HS-27A (cell line): ENCODE data around the gene RPL7A.

Experiments used
- DNase-seq: peaks from one replicate; pipeline ENCODE4 v3.0.0-alpha.2; 2012; ENCODE audit warnings: low read depth, missing footprints

RPL7A gene

DNA sequence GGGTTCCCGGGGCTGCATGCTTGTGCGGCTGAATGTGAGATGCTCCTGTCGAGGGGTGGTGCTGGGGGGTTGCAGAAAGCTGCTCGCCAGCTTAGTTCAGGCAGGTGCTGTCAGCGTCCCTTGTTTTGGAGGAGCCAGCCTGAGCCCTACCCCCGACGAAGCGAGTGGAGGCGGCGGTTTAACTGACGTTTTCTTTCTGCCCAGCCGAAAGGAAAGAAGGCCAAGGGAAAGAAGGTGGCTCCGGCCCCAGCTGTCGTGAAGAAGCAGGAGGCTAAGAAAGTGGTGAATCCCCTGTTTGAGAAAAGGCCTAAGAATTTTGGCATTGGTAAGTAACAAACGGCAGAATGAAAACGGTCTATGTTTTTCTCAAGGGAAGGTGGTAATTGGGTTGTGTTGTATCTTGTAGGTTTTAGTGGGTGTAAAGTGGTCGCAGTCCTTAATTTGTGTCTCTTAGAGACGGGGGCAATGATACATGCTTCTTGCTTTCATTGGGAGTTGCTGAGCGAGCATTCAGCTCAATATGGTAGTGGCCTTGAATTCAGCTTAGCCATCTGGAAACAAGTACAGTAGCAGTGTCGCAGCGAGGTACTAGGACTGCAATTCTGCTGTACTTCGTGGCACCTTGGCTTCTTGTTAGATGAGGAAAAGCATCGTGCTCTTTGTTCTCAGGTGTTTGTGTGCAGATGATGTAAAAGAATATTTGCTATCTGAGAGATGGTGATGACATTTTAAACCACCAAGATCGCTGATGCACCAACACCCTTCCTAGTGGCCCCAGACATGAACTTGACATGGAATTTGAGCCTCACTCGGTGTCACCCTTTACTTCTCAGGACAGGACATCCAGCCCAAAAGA, 928 bp downstream of the RPL7A start:
- no peak for DNase-seq

DNA sequence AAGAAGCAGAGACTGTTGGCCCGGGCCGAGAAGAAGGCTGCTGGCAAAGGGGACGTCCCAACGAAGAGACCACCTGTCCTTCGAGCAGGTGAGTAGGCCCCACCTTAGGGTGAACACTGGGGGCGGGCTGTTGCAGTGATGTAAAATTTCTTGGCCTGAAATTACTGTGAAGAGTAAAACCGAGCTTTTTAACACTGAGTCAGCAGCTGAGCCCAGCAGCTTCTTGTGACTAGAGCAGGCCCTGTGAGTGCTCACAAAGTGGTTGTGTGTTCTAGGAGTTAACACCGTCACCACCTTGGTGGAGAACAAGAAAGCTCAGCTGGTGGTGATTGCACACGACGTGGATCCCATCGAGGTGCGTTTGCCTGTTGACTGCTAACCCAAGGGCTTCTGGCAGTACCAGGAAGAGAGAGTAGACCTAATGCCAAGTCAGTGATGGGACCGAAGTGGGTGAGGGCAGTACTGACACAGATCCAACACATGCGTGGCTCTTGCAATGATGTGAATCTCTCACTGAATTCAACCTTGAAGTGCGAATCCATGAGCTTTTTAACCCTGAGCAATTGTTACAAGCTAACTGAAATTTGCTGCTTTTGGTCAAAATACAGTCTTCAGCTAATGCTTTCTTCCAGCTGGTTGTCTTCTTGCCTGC, 2.1 kb downstream of the RPL7A start:
- no peak for DNase-seq

GRCh38 chr9:133351526-133351907, 3.5 kb downstream of the RPL7A start:
- no peak for DNase-seq

- DNase-seq: no peak
Observed at GRCh38 chr9:133351908-133352634, 4.1 kb downstream of the RPL7A start.

DNA sequence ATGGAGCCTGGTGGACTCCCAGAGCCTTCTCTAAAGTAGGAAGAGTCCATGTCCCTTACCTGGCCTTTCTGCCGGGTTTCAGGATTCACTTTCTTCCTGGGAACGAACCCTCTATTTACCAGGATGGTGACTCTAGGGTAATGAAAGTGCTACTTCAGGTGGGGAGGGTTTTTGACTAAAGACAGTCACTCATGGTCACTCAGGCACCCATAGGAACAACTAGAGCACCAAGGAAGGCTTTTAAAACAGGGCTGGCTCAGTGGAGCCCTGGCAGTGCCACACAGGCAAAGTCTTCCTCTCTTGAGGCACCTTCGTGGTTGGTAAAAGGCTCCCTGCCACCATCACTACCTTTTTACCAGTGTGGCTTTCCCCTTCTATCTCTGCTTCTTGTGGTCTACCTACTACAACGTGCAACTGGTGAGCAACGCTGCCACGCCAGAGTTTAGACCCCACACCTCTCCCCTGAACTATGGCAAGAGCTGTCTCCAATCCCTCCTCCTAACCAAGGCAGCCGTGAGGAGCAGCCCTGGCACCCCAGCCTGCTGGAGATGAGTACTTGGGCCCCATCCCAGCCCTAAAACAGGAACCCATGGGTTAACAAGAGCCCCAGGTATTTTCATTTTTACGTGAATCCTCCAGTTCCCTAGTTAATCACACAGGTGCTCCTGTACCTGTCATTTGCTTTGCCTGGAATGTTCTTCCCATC, 4.8 kb downstream of the RPL7A start:
- DNase-seq: no peak

- DNase-seq: no peak
Observed at GRCh38 chr9:133353548-133353947, 5.5 kb downstream of the RPL7A start.

DNA sequence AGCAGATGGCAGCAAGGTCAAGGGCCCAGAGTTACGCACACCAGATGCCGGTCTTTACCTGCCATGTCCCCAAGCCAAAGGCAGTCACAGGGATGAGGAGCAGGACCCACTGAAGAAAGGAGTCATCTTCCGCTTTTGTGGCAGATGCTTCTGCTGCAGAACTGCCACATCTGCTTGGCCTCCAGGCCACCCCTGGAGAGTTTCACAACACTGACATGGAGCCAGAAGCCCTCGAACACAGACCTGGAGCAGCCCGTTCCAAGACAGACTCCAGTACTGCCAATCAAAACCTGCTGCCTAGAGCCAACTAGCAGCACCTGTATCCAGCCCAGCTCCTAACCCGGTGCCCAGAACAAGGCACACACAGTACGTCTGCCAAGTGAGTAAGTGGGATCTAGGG, 6.7 kb downstream of the RPL7A start:
- DNase-seq: no peak

GRCh38 chr9:133355881-133356357, 7.9 kb downstream of the RPL7A start:
- DNase-seq: no peak

DNA sequence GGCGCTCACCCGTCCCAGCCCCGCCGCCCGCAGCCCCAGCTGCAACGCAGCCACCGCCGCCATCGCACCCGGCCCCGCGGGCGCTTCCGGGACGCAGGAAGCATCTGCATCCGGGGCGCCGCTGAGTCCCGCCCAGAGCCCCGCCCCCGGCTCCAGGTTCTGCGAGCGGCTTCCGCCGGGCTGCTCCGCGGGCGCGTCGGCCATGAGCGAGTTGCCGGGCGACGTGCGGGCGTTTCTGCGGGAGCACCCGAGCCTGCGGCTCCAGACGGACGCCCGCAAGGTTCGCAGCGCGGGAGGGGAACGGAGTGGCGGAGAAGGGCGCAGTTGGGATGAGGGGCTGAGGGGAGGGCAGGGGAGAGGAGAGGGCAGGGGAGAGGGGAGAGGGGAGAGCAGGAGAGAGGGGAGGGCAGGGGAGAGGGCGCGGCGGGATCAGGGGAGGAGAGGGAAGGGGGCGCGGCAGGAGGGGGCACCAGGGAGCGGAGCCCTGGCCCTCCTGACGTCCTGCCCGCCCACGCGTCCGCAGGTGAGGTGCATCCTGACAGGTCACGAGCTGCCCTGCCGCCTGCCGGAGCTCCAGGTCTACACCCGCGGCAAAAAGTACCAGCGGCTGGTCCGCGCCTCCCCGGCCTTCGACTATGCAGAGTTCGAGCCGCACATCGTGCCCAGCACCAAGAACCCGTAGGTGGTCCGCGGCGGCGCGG, 8.5 kb downstream of the RPL7A start, which contains the start of the genes SURF1 and SURF2:
SURF1 (minus strand) TSS at position 97 of the 701 bp plus-strand sequence; CDS start at position 63, 34 bp downstream.
SURF2 (plus strand) TSS at position 160 of the 701 bp plus-strand sequence; CDS start at position 203, 43 bp downstream.
- DNase-seq: no peak

DNA sequence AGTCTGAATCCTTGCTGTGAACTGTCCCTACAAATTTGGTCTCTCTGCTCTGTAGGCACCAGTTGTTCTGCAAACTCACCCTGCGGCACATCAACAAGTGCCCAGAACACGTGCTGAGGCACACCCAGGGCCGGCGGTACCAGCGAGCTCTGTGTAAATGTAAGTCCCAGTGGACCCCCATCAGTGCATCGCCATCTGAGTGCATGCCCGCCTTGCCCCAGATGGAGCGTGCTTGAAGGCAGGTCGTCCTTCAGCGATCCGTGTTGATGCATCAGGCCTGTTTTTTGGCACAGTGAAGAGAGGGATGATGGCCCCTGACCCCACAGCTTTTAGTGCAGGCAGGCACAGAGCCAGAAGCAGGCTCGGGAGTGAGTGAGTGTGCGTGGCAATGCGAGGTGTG, 9.6 kb downstream of the RPL7A start:
- DNase-seq: no peak

GRCh38 chr9:133359399-133360175, 11.6 kb downstream of the RPL7A start:
- DNase-seq: no peak

DNA sequence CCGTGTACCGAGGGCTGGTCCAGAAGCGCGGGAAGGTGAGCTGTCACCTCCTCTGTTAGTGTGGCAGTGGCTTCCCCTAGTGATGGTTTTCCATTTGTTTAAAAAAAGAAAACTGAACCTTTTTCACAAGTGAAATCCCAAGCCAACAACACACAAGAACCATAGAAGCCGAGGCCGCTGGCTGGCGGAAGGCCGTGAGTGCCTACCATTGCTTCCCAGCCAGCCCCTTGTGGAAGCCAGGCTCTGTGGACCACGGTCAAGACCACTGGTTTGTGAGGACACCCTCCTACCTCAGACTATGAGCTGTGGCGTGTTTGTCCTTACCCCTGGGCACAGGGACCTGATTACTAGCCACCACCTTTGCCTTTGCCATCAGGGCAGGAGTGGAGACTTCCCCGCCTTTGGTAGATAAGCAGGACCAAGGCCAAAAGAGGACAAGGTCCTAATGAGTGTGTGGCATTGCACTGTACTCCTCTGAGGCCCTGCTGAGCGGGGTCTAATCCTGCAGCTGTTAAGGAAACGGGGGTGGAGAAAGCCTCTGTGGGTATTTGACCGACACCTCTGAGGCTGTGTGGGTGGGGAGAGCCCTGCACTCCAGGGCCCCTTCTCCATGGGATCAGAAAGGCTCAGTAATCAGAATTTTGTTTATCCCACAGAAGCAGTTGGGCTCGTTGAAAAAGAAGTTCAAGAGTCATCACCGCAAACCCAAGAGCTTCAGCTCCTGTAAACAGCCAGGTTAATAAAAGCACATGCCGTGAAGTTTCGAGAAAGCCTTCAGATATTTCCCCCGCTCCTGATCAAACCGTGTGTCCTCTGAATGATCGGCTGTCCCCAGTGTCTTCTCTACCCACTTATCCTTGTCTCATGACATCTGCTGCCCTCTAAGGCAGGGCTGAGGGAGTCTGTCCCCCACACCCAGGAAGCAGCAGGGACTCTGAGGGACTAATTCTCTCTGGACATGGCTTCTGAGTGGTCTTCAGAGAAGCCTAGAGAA, 12.7 kb downstream of the RPL7A start:
- DNase-seq: no peak

GRCh38 chr9:133361507-133362092, 13.6 kb downstream of the RPL7A start:
- DNase-seq: no peak

DNA sequence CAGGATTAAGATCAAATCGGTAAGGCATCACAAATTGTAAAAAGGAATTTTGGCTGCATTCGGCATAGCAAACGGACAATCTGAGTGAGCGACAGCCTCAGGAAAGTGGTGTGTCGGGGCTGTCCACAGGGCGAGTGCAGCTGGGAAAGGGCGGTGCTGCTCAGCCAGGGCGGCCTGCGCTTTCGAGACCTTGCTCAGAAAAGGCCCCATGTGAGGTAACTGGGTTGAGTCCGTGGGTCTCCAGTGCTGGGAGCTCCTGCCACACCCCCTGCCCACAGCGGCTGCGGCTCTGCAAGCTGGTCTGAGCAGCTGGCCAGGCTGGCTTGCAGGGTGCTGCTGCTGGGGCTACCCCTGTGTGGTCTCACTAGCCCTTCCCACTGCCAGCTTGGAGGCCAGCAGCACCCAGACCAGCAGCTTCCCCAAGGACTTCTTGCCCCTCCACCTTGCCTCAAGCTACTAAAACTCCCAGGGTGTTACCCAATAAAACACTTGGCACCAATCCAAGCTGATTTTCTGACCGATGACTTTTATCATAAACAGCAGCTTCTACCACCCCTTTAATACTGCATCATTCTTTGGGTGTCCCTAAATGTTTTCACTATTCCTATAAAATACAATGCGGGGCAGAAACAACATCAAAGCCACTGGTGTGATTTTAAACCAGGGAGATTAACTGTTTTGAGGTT, 14.5 kb downstream of the RPL7A start:
- DNase-seq: no peak

- no peak for DNase-seq
Observed at GRCh38 chr9:133366435-133366834, 18.4 kb downstream of the RPL7A start.

GRCh38 chr9:133367221-133367620, 19.2 kb downstream of the RPL7A start:
- DNase-seq: no peak

- no peak for DNase-seq
Observed at GRCh38 chr9:133367778-133368177, 19.8 kb downstream of the RPL7A start.

DNA sequence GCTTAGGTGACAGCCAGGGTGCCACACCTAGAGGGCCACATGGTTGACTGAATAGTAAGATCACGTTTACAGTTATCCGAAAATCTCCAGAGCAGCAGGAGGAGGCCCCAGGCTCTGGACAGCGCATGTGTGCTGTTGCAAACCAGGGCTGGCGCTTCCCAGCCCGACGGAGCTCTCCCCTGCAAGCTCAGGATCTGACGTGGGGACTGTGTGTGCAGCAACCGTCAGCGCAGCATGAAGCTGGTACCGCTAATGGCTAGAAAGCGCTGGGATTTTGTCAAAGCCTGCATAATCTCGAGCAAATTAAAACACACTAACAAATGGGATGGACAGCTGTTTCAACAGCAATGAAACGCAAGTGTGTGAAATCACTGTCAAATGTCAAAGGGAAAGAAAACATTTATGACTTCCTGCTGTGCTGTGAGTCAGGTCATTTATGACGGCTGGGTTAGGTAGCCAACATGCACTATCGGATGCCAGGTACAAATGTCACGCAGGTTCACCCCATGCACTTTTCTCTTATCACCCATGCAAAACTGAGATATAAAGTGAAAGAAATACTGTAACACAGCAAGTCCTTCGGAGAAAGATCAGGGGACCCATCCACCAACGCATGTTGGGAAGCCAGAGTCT, 20.3 kb downstream of the RPL7A start:
- no peak for DNase-seq
